HG03558 (cell line): ENCODE data around the gene ANKRD28.
A peak's percentile ranks its signal among the peaks of the same experiment; 100 is the strongest.
"Not testable (repeated sequence)": the region's sequence is repeated elsewhere in the genome, so short reads cannot be mapped to it uniquely, and the experiment has no call there.

ENCODE experiments used
- ATAC-seq: cut with Tn5 transposase; IDR thresholded peaks from one replicate; pipeline ENCODE4 v1.9.1; 2021; ENCODE audit warnings: moderate number of reproducible peaks; ENCODE audit not compliant: unreplicated experiment; ENCODE audit errors: extremely low read depth

Gene ANKRD28

DNA sequence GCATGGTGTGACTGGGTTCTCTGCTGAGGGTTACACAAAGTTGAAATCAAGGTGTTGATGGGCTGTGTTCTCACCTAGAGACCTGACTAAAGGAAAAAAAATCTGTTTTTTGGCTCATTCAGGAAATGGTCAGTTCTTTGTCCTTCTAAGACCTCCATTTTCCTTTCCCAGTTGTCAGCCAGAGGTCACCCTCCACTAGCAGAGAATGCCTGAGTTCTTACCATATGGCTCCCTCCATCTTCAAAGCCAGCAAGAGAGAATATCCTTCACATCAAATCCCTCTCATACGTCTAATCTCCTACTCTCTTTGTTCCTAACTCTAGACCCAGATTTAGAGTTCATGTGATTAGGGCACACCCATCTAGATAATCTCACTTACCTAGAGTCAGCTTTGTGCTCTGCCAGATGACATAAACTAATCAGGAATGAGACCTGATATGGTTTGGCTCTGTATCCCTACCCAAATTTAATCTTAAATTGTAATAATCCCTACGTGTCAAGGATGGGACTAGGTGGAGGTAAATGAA lies 19.4 kb downstream of the ANKRD28 start:
- ATAC-seq, result no peak

DNA sequence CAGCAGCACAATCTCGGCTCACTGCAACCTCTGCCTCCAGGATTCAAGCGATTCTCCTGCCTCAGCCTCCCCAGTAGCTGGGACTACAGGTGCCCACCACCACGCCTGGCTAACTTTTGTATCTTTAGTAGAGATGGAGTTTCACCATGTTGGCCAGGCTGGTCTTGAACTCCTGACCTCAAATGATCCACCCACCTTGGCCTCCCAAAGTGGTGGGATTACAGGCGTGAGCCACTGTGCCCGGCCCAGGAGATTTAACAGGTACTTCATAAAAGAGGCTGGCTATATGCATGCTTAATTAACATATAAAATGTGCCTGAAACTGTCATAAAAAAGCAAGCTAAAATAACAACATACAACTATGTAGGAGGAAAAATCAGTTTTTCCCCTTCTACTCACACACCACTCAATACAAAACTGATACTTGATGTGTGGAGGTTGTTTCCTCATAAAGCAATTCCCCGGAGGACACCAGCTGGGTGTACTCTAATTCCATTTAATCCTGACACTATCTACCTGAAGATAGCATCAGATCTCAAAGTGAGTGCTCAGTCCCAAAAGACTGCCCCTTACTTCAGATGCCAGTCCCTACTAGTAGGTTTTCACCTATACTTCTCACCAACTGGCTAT lies 22.7 kb downstream of the ANKRD28 start:
- peak; percentile 80 for ATAC-seq

DNA sequence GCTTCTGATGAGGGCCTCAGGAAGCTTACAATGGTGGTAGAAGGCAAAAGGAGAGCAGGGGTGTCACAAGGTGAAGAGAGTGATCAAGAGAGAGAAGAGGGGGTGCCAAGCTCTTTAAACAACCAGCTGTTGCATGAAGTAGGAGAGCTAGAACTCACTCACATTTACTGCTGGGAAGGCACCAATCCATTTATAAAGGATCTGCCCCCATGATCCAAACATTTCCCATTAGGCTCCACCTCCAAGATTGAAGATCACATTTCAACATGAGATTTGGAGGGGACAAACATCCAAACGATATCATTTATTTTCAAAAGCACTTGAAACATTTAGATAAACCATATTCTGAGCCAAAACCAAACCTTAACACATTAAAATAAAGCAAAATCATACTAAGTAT lies 26.3 kb downstream of the ANKRD28 start:
- no peak for ATAC-seq

DNA sequence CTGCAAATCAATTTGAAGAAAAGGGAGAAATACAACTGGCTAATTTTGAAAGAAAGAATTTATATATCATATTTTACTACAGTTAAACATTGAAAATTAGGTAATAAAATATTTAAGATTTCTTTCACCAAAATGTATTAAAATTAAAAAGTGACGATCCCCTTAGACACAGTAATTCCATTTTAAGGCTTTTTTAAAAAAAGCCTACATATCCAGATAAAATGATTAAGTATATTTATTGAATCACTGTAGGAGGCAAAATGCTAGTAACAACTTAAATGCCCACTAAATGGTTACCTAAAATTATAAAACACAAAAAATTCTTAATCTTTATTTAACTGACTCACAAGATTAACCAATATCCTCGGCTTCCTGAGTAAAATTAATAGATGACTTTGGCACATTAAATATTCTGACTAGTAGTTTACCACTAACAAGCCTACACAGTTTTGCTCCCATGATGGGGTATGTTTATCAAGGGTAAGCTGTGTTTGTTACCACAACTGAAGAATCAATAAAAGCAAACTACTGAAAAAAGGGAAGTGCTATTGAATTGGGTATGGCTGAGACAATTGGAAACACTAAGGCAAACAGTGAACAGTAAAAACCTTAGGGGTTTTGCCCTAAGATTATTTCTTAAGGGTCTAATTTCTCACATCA lies 28.4 kb downstream of the ANKRD28 start:
- ATAC-seq, result no peak

DNA sequence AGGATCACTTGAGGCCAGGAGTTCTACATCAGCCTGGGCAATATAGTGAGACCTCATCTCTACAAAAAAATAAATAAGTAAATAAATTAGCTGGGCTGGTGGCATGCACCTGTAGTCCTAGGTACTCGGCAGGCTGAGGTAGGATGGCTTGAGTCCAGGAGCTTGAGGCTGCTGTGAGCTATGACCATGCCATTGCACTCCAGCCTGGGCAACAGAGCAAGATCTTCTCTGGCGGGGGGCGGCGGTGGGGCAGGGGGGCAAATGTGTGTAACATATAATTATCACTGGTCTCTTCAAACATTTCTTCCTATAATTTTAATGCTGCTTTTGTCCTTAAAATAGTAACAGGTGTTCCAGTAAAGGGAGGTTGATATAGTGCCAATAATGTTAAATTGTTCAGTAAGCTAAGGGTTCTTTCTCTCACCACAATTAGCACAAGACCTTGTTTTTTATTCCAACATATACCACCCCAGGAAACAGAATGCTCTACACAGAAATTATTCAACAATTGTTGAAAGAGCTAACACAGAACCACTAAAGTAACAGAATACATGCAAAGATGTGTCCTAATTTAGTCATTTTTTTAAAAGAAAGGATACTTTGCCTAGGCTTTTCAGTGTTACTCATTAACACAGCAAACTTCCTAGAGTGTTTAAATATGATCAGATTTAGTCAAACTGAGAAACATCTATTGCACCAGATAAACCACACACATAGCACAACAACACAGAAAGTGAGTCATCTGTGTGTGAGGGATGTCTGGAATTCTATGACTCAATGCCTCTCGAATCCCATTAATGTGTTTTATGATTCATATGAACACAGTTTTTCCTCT lies 29.1 kb downstream of the ANKRD28 start:
- peak; percentile 44 for ATAC-seq

DNA sequence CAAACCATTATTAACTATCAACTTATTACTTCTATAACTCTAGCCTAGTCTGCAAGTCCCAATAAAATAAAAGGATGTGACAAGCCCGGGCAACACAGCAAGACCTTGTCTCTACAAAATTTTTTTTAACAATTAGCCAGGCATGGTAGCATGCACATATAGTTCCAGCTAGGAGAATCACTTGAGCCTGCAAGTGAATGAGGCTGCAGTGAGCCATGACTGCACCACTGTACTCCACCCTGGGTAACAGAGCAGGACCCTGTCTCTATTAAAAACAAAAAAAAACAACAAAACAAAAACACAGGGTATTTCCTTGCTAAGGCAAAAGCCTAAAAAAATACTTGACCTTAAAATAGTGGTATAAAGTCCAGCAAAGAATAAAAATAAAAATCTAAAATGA lies 31.4 kb downstream of the ANKRD28 start:
- no peak for ATAC-seq

DNA sequence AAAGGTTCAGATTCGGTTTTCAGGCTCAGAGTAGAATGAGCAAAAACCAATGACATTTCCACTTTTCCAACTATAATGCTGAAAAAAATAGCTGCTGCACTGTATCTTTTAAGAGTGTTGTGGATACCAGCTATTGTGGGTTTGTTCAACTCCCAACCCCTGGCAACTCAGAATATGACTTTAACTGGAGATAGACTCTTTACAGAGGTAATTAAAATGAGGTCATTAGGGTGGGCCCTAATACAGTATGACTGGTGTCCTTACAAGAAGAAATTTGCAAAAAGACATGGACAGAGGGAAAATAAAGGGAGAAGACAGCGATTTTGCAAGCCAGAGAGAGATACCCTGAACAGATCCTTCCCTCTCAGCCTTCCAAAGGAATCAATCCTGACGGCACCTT lies 39.5 kb downstream of the ANKRD28 start:
- ATAC-seq, result no peak

DNA sequence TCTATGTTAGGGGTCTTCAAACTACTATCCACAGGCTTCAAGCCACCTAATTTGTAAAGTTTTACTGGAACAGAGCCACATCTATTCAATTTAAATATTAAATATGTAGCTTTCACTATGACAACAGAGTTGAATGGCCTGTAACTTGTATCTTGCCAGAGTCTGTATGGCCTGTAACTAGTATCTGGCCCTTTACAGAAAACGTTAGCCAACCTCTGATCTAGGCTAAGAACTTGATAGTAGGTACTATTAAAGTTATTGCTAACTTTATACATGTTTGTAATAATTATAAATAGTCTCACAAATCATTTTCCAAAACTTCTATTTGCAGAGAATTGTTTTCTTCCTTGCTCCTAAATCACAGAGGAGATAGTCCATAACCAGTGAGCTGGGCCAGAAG lies 40.0 kb downstream of the ANKRD28 start:
- ATAC-seq, result no peak

DNA sequence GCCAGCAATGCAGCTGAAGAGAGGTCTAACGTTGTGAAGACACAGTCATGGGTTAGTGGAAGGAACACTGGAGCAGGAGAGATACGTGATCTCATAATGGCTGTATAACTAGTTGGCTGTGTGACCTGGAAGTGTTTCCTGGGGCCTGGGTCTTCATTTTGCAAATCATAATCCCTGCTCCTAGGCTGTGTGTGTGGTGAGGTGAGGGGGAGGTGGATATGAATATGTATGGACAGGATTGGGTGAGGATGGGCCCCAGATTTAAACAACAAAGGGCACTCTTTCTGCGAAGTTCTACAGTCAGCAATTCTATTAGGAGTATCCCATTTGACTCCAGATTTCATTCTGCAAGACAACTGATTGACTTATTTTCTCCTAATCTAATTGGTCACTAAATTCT lies 41.3 kb downstream of the ANKRD28 start:
- no peak for ATAC-seq

DNA sequence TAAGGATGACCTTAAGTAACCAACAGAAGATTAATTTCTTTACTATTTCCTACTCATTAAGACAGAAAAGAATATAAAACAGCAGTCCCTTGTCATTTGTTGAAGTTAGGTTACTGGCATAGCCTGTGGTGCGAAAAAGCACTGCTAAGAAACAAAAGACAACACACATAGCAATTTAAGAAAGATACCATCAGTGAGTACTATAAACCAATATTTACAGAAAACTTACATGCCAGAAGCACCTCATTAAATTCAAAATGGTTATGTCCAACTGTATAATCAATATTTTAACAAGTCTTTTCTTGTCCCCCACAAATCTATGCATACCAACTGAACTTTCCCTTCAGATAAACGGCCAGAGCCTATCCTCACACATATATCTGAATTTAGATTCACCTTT lies 42.0 kb downstream of the ANKRD28 start:
- no peak for ATAC-seq

DNA sequence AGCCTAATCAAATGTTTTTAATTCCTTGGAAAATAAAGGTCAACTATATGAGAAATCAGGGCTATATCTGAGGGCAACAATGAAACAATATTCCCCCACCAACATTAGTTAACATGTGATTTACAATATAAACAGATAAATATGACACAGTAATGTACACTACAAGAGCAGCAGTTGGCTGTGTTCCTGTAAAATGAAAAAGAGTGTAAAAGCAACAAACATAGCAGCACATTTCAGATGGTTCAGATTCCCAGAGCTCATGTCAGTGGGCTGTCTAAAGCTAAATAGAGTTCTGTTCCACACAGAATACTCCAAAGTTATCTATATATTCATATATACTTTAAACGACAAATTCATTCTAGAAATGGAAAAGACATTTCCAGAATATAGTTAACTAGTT lies 42.6 kb downstream of the ANKRD28 start:
- no peak for ATAC-seq

DNA sequence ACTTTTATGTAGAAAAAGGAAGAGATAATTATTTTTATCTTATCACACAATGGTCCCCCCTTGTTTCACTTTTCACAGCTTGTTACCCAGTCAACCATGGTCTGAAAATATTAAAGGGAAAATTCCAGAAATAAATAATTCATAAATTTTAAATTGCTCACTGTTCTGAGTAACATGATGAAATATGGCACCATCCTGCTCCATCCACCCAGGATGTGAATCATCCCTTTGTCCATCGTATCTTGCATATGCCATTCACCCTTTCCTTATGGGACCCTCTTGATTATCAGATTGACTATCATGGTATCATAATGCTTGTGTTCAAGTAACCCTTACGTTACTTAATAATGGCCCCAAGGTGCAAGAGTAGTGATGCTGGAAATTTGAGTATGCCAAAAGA lies 43.7 kb downstream of the ANKRD28 start:
- ATAC-seq, result no peak

DNA sequence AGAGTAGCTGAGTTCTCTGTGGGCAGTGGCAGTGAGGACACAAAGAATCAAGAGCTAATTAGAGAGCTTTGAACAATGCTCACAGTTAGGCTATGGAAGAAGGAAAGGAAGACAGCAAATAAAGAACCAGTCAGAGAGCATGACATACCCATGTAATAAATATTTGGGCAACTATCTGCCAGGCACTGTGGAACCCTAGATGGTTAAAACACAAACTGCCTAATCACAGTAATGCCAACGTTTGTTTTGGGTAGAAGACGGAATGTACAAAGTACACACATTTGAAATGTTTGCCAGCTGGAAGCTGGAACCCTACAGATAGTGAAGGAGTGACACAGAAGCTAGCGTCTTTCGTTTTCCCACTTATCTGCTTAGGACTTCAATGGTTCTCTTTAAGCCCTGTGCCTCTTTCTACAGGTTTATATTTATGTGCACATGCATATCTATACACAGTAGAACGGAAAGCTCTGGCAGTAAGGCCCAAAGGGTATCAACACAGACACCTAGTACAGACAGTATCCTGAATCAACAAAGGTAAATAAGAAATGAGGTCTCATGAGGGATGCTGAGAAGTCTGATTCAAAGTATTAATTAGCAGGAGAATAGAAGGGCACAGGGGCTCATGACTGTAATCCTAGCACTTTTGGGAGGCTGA lies 44.6 kb downstream of the ANKRD28 start:
- ATAC-seq, result no peak

DNA sequence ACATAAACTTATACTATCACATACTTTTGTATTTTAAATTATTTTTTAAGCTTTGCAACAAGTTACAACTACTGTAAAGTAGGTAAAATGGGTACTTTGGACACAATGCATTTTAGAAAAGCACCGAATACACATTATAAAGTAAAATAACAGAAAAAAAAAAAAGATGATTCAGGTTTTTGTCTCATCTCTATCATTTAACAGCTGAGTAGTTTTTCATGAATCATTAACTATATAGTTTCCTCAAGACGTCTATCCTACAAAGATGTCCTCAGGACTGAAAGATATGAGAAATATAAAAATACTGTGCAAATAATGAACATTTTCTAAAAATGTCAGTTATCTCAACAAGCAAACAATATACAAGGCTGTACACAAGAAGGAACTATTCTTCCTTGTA lies 46.9 kb downstream of the ANKRD28 start:
- ATAC-seq, result no peak

DNA sequence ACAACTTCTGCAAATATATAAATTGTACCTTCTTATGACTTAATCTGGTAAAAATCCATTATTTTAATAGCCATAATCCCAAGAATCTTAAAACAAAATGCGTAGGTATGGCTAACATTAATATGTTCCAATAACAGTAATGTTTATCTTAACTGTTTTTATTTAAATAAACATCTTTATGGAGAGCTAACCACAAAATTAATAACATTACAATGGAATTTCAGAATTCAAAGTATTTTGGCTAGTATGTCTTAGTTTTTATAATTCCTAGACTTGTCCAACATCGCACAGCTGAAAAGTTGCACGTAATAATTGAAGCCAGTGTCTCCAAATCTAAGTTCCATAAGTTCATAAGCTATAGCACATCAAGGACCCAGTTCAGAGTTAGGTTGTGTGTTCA lies 47.6 kb downstream of the ANKRD28 start:
- ATAC-seq, result no peak

DNA sequence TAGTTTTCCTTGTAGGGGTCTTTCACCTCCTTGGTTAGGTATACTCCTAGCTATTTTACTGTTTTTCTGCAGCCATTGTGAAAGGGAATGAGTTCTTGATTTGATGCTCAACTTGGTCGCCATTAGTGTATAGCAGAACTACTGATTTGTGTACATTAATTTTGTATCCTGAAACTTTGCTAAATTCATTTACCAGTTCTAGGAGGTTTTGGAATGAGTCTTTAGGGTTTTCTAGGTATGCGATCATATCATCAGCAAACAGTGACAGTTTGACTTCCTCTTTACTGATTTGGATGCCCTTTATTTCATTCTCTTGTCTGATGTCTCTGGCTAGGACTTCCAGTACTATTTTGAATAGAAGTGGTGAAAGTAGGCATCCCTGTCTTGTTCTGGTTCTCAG lies 51.9 kb downstream of the ANKRD28 start:
- not testable (repeated sequence) for ATAC-seq

DNA sequence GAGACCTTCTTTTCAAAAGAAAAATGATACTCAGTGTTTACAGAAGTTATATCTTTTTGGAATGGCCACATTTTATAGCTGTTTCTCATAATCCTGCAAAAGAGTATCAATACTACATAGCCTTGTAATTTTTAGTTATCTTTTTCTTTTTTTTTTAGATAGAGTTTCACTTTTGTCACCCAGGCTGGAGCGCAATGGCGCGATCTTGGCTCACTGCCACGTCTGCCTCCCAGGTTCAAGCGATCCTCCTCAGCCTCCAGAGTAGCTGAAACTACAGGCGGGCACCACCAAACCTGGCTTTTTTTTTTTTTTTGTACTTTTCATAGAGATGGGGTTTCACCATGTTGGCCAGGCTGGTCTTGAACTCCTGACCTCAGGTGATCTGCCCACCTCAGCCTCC lies 53.6 kb downstream of the ANKRD28 start:
- no peak for ATAC-seq

DNA sequence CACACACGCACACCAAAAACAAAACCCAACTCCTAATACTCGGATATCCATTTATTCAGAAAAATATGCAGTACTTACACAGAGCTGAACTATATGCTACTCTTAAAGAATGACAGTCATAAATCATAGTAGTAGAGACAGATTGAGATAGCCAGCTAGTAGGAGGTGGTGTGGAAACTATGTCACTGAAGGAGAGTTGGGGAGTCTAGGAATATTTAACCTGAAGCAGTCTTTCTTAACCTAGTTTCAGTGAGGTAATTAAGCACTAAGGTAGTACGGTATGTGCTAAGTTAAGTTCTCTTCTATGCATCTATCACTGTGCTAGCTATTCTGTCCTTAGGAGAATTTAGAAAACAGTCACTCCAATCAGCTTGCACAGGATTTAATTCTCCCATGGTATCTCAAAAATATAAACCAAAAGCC lies 54.2 kb downstream of the ANKRD28 start:
- ATAC-seq, result no peak

DNA sequence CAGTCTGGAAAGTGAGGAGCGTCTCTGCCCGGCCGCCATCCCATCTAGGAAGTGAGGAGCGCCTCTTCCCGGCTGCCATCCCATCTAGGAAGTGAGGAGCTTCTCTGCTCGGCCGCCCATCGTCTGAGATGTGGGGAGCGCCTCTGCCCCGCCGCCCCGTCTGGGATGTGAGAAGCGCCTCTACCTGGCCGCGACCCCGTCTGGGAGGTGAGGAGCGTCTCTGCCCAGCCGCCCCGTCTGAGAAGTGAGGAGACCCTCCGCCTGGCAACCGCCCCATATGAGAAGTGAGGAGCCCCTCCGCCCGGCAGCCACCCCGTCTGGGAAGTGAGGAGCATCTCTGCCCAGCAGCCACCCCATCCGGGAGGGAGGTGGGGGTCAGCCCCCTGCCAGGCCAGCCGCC lies 55.5 kb downstream of the ANKRD28 start:
- not testable (repeated sequence) for ATAC-seq

DNA sequence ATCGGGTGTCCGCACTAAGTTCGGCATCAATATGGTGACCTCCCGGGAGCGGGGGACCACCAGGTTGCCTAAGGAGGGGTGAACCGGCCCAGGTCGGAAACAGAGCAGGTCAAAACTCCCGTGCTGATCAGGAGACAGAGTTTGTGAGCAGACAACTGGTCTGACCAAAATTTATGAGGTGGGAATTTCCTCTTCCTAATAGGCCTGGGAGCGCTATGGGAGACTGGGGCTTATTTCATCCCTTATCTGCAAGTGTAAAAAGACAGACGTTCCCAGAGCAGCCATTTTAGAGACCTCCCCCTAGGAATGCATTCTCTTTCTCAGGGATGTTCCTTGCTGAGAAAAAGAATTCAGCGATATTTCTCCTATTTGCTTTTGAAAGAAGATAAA lies 59.2 kb downstream of the ANKRD28 start:
- ATAC-seq, result not testable (repeated sequence)

DNA sequence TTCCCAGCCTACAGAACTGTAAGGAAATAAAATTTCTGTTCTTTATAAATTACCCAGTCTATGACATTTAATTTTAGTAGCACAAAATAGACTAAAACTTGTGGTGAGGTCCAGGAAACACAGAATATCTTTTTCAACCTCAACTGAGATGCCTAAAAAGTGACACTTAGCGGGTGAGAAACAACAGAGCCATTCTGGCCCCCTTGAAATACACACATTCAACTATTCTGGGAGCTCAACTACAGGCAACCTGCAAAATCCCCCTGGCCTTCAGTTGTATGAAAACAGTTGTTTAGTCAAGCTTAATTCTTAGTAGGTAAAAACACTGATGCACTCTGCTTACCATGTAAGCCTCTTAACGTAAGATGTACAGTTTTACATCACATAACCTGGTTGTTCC lies 66.8 kb downstream of the ANKRD28 start:
- no peak for ATAC-seq
